T-cell (primary cell): ENCODE measurements around the gene C10orf67. TPM values are rescaled to one million over a fixed set of nuclear protein-coding genes. Genes with fewer than 3 reads are reported as not detected.

Experiments used
- ATAC-seq, 4 experiments: fragments of 200-7000 bp in 3 of 4; fragments of 150-1000 bp in 1 of 4; cut with Tn5 transposase; replicated peaks in 1 of 4; 1 replicate in 3 of 4; 2 replicates in 1 of 4; pipeline ENCODE4 v1.10.0; 2021; ENCODE audit warnings: moderate library complexity in 3 of 4, mild to moderate bottlenecking in 2 of 4, moderate number of reproducible peaks in 1 of 4
- CTCF ChIA-PET, 2 donors: fragments of 300-600 bp; sonication (Branson Sonifier 250); formaldehyde crosslinking; loops; one replicate each; lab custom pipeline; 2022; ENCODE audit warnings: antibody characterized with exemption in 2 of 2; lab: Charles Lee
- POLR2A ChIA-PET, 2 donors: fragments of 300-600 bp; sonication (Branson Sonifier 250); formaldehyde crosslinking; loops; one replicate each; lab custom pipeline; 2022; ENCODE audit warnings: antibody characterized with exemption in 2 of 2; lab: Charles Lee
- DNase-seq, 35 experiments: peaks; one replicate each; pipeline versions ENCODE4 v3.0.0 to v3.0.0-alpha.2; 2013 to 2023
- H3K27ac ChIP-seq: one replicate; pipeline ENCODE4 v1.5.1; 2013; ENCODE audit warnings: low read length
- H3K27me3 ChIP-seq, 2 experiments: replicated peaks in 1 of 2; 1 replicate in 1 of 2; 2 replicates in 1 of 2; pipeline versions ENCODE4 v1.6.1 to v1.7.0; 2013; ENCODE audit warnings: low read length in 1 of 2, mixed read lengths in 1 of 2; ENCODE audit not compliant: control insufficient read depth in 2 of 2, insufficient read depth in 2 of 2; ENCODE audit errors: extremely low read depth in 1 of 2
- H3K36me3 ChIP-seq, 2 donors: 1 replicate in 1 of 2; 2 replicates in 1 of 2; pipeline versions ENCODE4 v1.6.1 to v1.7.0; 2013; ENCODE audit warnings: low read length in 1 of 2; ENCODE audit not compliant: control insufficient read depth in 2 of 2, insufficient read depth in 1 of 2; ENCODE audit errors: extremely low read depth in 1 of 2
- H3K4me1 ChIP-seq, 2 experiments: 1 replicate in 1 of 2; 2 replicates in 1 of 2; pipeline versions ENCODE4 v1.6.1 to v1.7.0; 2013; ENCODE audit warnings: low read length in 2 of 2, mixed read lengths in 1 of 2; ENCODE audit not compliant: insufficient read depth in 2 of 2, control insufficient read depth in 1 of 2; ENCODE audit errors: extremely low read depth in 1 of 2
- H3K4me3 ChIP-seq, 2 donors: 1 replicate in 1 of 2; 2 replicates in 1 of 2; pipeline versions ENCODE4 v1.5.1 to v1.7.0; 2013; ENCODE audit warnings: mild to moderate bottlenecking in 2 of 2, low read length in 1 of 2, moderate library complexity in 1 of 2; ENCODE audit not compliant: control insufficient read depth in 1 of 2; ENCODE audit errors: extremely low read depth in 1 of 2
- H3K9me3 ChIP-seq: 2 replicates; pipeline ENCODE4 v1.7.0; 2013
- H3K27ac Mint-ChIP-seq, 2 donors: one replicate each; pipeline ENCODE4 v1.8.0; 2020 to 2021; ENCODE audit warnings: mild to moderate bottlenecking in 2 of 2, mixed read lengths in 2 of 2
- H3K27me3 Mint-ChIP-seq, 2 donors: one replicate each; pipeline ENCODE4 v1.8.0; 2021 to 2022; ENCODE audit warnings: mixed read lengths in 2 of 2
- H3K36me3 Mint-ChIP-seq: one replicate; pipeline ENCODE4 v1.8.0; 2021; ENCODE audit warnings: mixed read lengths
- H3K4me1 Mint-ChIP-seq, 3 donors: one replicate each; pipeline ENCODE4 v1.8.0; 2020 to 2022; ENCODE audit warnings: mixed read lengths in 3 of 3, mild to moderate bottlenecking in 1 of 3
- H3K4me3 Mint-ChIP-seq, 3 donors: one replicate each; pipeline ENCODE4 v1.8.0; 2020 to 2022; ENCODE audit warnings: mild to moderate bottlenecking in 3 of 3, mixed read lengths in 3 of 3, moderate library complexity in 3 of 3
- H3K9me3 Mint-ChIP-seq, 3 donors: one replicate each; pipeline ENCODE4 v1.8.0; 2020 to 2022; ENCODE audit warnings: mixed read lengths in 3 of 3
- WGBS: methylation state at CpG from one replicate; pipeline ENCODE4 v1.1.5; 2013; ENCODE audit warnings: missing lambda C conversion rate; ENCODE audit not compliant: insufficient coverage; 5-methylcytosine and 5-hydroxymethylcytosine counted together
- total RNA-seq, 35 experiments: library from RNA in 6 of 35; stranded (reverse) in 6 of 35; fragments of 120-200 nt in 1 of 35; gene quantifications; one replicate each; pipeline versions ENCODE4 v1.2.1 to v1.2.4 and lab custom pipeline; 2013 to 2026

C10orf67 gene
- total RNA-seq, 5 donors from 2014 or later (not counting 1 experiment from before 2014, with no cell fraction given): 0.13 TPM; not detected in 4

GRCh38 chr10:23338155-23338828, 6.3 kb downstream of the C10orf67 start:
- WGBS: 66% methylated on average over 7 of the region's 11 CpGs
- CTCF ChIA-PET: interaction anchor here in 1 of 2 donors (0.6 kb wide), 1 partner anchor 188 kb away, joined by 3 read pairs; no protein-coding TSS in a partner anchor
- H3K9me3 Mint-ChIP-seq: no peaks in the 10 kb centered on the region

GRCh38 chr10:23337616-23338015, 7.0 kb downstream of the C10orf67 start:
- Histone ChIP-seq H3K27ac (no peak overlapping the region), H3K27me3 (peaks cover 2% of the 10 kb centered on the region in 2 experiments), H3K9me3 (no peaks in the 10 kb centered on the region), H3K4me1 (peaks cover 0 to 11% of the 10 kb centered on the region in 2 experiments), H3K4me3 (no peak overlapping the region), H3K36me3 (no peaks in the 10 kb centered on the region)
- DNase-seq (no peak), ATAC-seq (no peak)
- Mint-ChIP-seq H3K9me3 (no peaks in the 10 kb centered on the region), H3K4me3 (no peak overlapping the region), H3K36me3 (no peaks in the 10 kb centered on the region), H3K27me3 (no peaks in the 10 kb centered on the region), H3K4me1 (peaks cover 29 to 31% (median 30%) of the 10 kb centered on the region in 3 donors), H3K27ac (no peak overlapping the region)
- ChIA-PET CTCF (no interaction called here), POLR2A (no interaction called here)
- WGBS: no CpG with 5 or more reads among the region's 1 CpG

More at GRCh38 chr10:23338155-23338828, 6.3 kb downstream of the C10orf67 start:
- no peaks in the 10 kb centered on the region for H3K36me3 Mint-ChIP-seq
- POLR2A ChIA-PET: no interaction called here
- no peak for DNase-seq
- peaks cover 4% of the 10 kb centered on the region in 2 experiments for H3K27me3 ChIP-seq
- no peaks in the 10 kb centered on the region for H3K36me3 ChIP-seq
- H3K9me3 ChIP-seq: no peaks in the 10 kb centered on the region
- H3K27ac Mint-ChIP-seq: no peak overlapping the region
- peaks cover 32 to 36% (median 36%) of the 10 kb centered on the region in 3 donors for H3K4me1 Mint-ChIP-seq
- no peak overlapping the region for H3K27ac ChIP-seq
- no peak for ATAC-seq
- peaks cover 0 to 11% of the 10 kb centered on the region in 2 experiments for H3K4me1 ChIP-seq
- H3K27me3 Mint-ChIP-seq: no peaks in the 10 kb centered on the region
- no peak overlapping the region for H3K4me3 Mint-ChIP-seq
- H3K4me3 ChIP-seq: no peak overlapping the region

- no peaks in the 10 kb centered on the region for H3K4me1 ChIP-seq
- no peak overlapping the region for H3K27ac Mint-ChIP-seq
- no peaks in the 10 kb centered on the region for H3K27me3 Mint-ChIP-seq
- peaks cover 0 to 7% (median 0%) of the 10 kb centered on the region in 3 donors for H3K4me1 Mint-ChIP-seq
- ChIA-PET POLR2A (no interaction called here), CTCF (no interaction called here)
- no peak overlapping the region for H3K4me3 Mint-ChIP-seq
- H3K27ac ChIP-seq: no peak overlapping the region
- H3K36me3 ChIP-seq: no peaks in the 10 kb centered on the region
- H3K9me3 ChIP-seq: peaks cover 2% of the 10 kb centered on the region
- no peaks in the 10 kb centered on the region for H3K9me3 Mint-ChIP-seq
- H3K4me3 ChIP-seq: no peak overlapping the region
- 93% methylated on average over 3 of the region's 8 CpGs for WGBS
- DNase-seq: no peak
- no peak for ATAC-seq
- H3K27me3 ChIP-seq: peaks cover 0 to 5% of the 10 kb centered on the region in 2 experiments
- H3K36me3 Mint-ChIP-seq: no peaks in the 10 kb centered on the region
Observed at GRCh38 chr10:23331567-23332301, 12.9 kb downstream of the C10orf67 start.

- H3K27me3 Mint-ChIP-seq: peaks cover 2 to 5% of the 10 kb centered on the region in 2 donors
- DNase-seq (no peak), ATAC-seq (no peak)
- no peak overlapping the region for H3K27ac ChIP-seq
- H3K36me3 Mint-ChIP-seq: no peaks in the 10 kb centered on the region
- no peaks in the 10 kb centered on the region for H3K9me3 Mint-ChIP-seq
- H3K9me3 ChIP-seq: peaks cover 2% of the 10 kb centered on the region
- no peaks in the 10 kb centered on the region for H3K4me1 ChIP-seq
- ChIA-PET POLR2A (no interaction called here), CTCF (interaction anchor here in 1 of 2 donors (0.6 to 1.1 kb wide), 2 partner anchors 192 to 200 kb away, joined by 4 to 6 read pairs; no protein-coding TSS in a partner anchor)
- peaks cover 0 to 3% of the 10 kb centered on the region in 2 experiments for H3K27me3 ChIP-seq
- WGBS: 96% methylated on average over 5 of the region's 7 CpGs
- H3K27ac Mint-ChIP-seq: no peak overlapping the region
- no peak overlapping the region for H3K4me3 ChIP-seq
- H3K4me3 Mint-ChIP-seq: no peak overlapping the region
- H3K36me3 ChIP-seq: no peaks in the 10 kb centered on the region
- peaks cover 0 to 7% (median 0%) of the 10 kb centered on the region in 3 donors for H3K4me1 Mint-ChIP-seq
Observed at GRCh38 chr10:23330948-23331347, 13.6 kb downstream of the C10orf67 start.

GRCh38 chr10:23326544-23327307, 17.9 kb downstream of the C10orf67 start:
- Histone ChIP-seq H3K4me1 (no peaks in the 10 kb centered on the region), H3K27me3 (peaks cover 0 to 8% of the 10 kb centered on the region in 2 experiments), H3K9me3 (peaks cover 2% of the 10 kb centered on the region), H3K36me3 (no peaks in the 10 kb centered on the region), H3K4me3 (no peak overlapping the region), H3K27ac (no peak overlapping the region)
- no CpG with 5 or more reads among the region's 5 CpGs for WGBS
- Mint-ChIP-seq H3K4me1 (peaks cover 0 to under 1% (median 0%) of the 10 kb centered on the region in 3 donors), H3K27ac (no peak overlapping the region), H3K36me3 (no peaks in the 10 kb centered on the region), H3K4me3 (no peak overlapping the region), H3K9me3 (no peaks in the 10 kb centered on the region), H3K27me3 (peaks cover 4 to 6% of the 10 kb centered on the region in 2 donors)
- CTCF ChIA-PET: interaction anchor here (1.0 to 1.3 kb wide), 2 partner anchors 10 to 12 kb away, joined by 3 to 5 read pairs; no protein-coding TSS in a partner anchor
- DNase-seq (no peak), ATAC-seq (no peak)
- POLR2A ChIA-PET: no interaction called here

GRCh38 chr10:23325132-23325531, 19.5 kb downstream of the C10orf67 start:
- ChIA-PET POLR2A (interaction anchor here in 1 of 2 donors (0.7 kb wide), 2 partner anchors 18 to 195 kb away, joined by 3 to 6 read pairs; no protein-coding TSS in a partner anchor), CTCF (interaction anchor here in 1 of 2 donors (0.6 to 1.6 kb wide), 5 partner anchors 11 to 366 kb away, joined by 3 to 6 read pairs (median 3); no protein-coding TSS in a partner anchor)
- Mint-ChIP-seq H3K4me3 (no peak overlapping the region), H3K27me3 (peaks cover 4 to 6% of the 10 kb centered on the region in 2 donors), H3K36me3 (no peaks in the 10 kb centered on the region), H3K27ac (no peak overlapping the region), H3K9me3 (no peaks in the 10 kb centered on the region), H3K4me1 (no peaks in the 10 kb centered on the region)
- no peak for ATAC-seq
- H3K9me3 ChIP-seq: peaks cover 2% of the 10 kb centered on the region
- peaks cover 0 to 8% of the 10 kb centered on the region in 2 experiments for H3K27me3 ChIP-seq
- no peaks in the 10 kb centered on the region for H3K4me1 ChIP-seq
- DNase-seq: no peak
- no CpG with 5 or more reads among the region's 1 CpG for WGBS
- no peak overlapping the region for H3K27ac ChIP-seq
- H3K4me3 ChIP-seq: no peak overlapping the region
- no peaks in the 10 kb centered on the region for H3K36me3 ChIP-seq
